Neural crest cell (in vitro differentiated cells): Measurements from ENCODE around the gene GLIS1. TPM values are rescaled to one million over a fixed set of nuclear protein-coding genes. Genes with fewer than 3 reads are reported as not detected.

Experiments
- DNase-seq: peaks from one replicate; pipeline ENCODE4 v3.0.0; 2021; ENCODE audit warnings: low read depth, mixed read lengths, low spot score
- H3K27ac Mint-ChIP-seq: one replicate; pipeline ENCODE4 v1.8.0; 2021; ENCODE audit warnings: mild to moderate bottlenecking, mixed read lengths; ENCODE audit not compliant: unreplicated experiment
- H3K27me3 Mint-ChIP-seq: 2 replicates; pipeline ENCODE4 v1.8.0; 2021; ENCODE audit warnings: low read depth, mild to moderate bottlenecking, mixed read lengths
- H3K36me3 Mint-ChIP-seq: 2 replicates; pipeline ENCODE4 v1.8.0; 2021; ENCODE audit warnings: low read depth, mild to moderate bottlenecking, mixed read lengths
- H3K4me1 Mint-ChIP-seq: 2 replicates; pipeline ENCODE4 v1.8.0; 2021; ENCODE audit warnings: mixed read lengths
- H3K4me3 Mint-ChIP-seq: one replicate; pipeline ENCODE4 v1.8.0; 2021; ENCODE audit warnings: mild to moderate bottlenecking, mixed read lengths
- H3K9me3 Mint-ChIP-seq: 2 replicates; pipeline ENCODE4 v1.8.0; 2021; ENCODE audit warnings: mixed read lengths
- total RNA-seq: library from RNA; stranded (reverse); gene quantifications from 2 replicates; pipeline ENCODE4 v1.2.1, GENCODE V29; 2021
- TF ChIP-seq, protein P1 (sequence below): fragments of 200-600 bp; sonication (generic); conservative IDR thresholded peaks from 2 replicates; pipeline ENCODE4 v1.5.0; 2021; ENCODE audit warnings: antibody characterized with exemption, mild to moderate bottlenecking

Gene GLIS1
- total RNA-seq, 1 donor from 2014 or later: not detected

DNA sequence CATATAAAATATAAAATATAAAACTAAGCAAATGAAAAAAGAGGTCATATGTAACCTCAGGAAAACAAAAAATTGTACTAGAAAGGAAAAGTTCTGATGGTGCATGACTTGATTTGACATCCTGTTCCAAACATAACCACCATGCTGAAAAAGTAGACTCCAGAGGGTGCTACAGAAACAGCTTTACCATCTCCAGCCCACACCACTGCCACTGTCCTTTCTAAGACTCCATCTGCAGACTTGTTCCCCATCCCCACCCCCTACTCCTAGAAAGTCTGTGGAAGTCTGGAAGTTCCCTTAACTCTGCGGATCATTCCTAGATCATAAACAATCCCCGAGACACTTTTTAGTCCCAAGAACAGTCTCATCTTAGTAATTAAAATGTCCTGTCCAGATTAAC lies 20.5 kb downstream of the GLIS1 start:
- no peaks in the 10 kb centered on the region for H3K36me3 Mint-ChIP-seq
- DNase-seq: no peak
- no peak overlapping the region for H3K27ac Mint-ChIP-seq

DNA sequence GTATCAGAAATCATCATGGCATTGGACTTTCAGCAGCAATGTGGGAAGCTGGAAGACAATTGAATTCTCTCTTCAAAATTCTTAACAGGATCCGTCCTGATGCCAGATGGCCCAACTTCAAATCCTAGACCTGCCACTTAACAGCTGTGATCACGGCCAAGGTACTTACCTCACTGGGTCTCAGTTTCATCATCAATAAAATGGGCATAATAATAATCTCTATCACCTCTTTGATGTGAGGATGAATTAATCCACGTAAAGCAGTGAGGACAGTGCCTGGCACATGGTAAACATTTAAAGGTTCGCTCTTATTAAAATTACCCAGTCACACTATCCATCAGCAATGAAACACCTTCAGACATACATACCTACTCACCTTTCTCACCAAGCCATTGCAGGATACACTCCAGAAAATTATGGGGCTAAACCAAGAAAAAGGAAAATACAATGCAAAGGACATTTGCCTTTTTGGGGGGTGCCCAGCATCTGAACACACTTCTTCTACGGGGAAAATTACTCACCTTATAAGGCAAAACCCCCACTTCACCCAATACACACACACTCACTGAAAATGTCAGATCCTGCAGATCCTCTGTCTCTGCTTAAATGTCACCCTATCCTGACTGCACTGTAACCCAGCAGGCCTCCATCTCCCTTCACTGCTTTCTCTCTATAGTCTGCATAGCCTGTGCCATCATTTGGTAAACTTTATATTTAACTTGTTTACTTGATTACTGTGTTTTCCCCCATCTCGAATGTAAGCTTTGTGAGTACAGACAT lies 21.7 kb downstream of the GLIS1 start:
- TF ChIP-seq, protein P1, sequence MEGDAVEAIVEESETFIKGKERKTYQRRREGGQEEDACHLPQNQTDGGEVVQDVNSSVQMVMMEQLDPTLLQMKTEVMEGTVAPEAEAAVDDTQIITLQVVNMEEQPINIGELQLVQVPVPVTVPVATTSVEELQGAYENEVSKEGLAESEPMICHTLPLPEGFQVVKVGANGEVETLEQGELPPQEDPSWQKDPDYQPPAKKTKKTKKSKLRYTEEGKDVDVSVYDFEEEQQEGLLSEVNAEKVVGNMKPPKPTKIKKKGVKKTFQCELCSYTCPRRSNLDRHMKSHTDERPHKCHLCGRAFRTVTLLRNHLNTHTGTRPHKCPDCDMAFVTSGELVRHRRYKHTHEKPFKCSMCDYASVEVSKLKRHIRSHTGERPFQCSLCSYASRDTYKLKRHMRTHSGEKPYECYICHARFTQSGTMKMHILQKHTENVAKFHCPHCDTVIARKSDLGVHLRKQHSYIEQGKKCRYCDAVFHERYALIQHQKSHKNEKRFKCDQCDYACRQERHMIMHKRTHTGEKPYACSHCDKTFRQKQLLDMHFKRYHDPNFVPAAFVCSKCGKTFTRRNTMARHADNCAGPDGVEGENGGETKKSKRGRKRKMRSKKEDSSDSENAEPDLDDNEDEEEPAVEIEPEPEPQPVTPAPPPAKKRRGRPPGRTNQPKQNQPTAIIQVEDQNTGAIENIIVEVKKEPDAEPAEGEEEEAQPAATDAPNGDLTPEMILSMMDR: no peak
- Mint-ChIP-seq H3K27ac (no peak overlapping the region), H3K27me3 (peaks cover 11% of the 10 kb centered on the region), H3K4me1 (no peaks in the 10 kb centered on the region), H3K9me3 (no peaks in the 10 kb centered on the region), H3K36me3 (no peaks in the 10 kb centered on the region), H3K4me3 (no peak overlapping the region)
- DNase-seq: no peak

More for the DNA sequence above, 20.5 kb downstream of the GLIS1 start:
- Mint-ChIP-seq H3K4me3 (no peak overlapping the region), H3K4me1 (no peaks in the 10 kb centered on the region), H3K9me3 (no peaks in the 10 kb centered on the region), H3K27me3 (peaks cover 11% of the 10 kb centered on the region)
- TF ChIP-seq, protein P1: no peak

DNA sequence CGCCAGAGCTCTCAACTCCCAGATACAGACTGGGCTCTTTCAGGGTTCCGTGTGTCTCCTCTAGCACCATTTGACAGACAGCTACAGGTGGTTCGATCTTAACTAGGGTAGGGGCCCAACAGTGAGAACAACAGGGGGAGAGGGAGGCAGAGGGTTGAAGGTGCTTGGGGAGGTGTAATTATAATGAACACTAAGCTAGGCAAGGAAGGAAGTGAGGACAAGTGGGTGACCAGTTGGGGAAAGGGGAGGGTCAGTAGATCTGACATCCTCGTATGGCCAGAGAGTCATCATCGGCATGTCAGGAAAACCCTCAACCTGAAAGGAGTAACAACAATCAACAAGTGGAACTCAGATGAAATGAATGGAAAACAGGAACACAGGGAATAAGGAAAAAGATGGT lies 22.8 kb downstream of the GLIS1 start:
- no peak overlapping the region for H3K27ac Mint-ChIP-seq
- H3K36me3 Mint-ChIP-seq: no peaks in the 10 kb centered on the region
- no peaks in the 10 kb centered on the region for H3K4me1 Mint-ChIP-seq
- H3K27me3 Mint-ChIP-seq: peaks cover 11% of the 10 kb centered on the region
- no peak overlapping the region for H3K4me3 Mint-ChIP-seq
- no peaks in the 10 kb centered on the region for H3K9me3 Mint-ChIP-seq
- TF ChIP-seq, protein P1: no peak
- no peak for DNase-seq

DNA sequence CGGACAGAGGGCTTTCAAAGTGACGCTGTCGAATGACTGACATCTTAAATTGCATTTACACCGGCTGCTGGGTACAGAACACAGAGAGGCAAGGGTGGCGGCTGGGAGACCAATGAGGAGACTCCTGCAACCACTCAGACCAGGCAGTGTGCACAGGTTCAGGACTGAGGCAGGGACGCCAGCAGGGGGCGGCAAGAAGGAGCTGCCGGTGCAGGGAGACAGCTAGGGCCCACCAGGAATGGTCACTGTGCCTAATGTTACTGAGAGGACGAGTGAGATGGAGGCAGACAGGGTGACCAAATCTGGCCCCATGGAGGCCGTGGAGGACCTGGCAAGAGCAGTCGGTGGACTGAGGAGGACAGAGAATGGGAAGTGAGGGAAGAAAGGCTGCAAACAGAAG lies 23.5 kb downstream of the GLIS1 start:
- DNase-seq: peak; percentile 64

DNA sequence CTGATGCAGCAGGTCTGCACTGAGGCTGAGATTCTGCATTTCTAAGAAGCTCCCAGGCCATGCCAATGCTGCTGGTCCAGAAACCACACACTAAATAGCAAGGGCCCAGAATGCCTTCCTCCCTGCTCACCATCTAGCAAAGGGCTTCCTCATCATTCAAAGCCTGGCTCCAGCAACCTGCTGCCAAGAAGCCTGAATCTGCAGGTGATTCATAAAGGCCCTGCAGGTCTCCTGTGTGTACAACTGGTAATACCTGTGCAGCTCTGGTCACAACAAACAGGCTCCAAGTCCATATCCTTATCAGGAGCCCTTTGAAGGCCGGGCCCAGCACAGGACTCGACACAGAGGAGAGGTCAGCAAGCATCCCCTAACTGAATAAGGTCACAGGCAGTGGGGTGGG lies 26.7 kb downstream of the GLIS1 start:
- no peak for DNase-seq
- H3K27ac Mint-ChIP-seq: no peak overlapping the region
- H3K9me3 Mint-ChIP-seq: no peaks in the 10 kb centered on the region
- no peaks in the 10 kb centered on the region for H3K36me3 Mint-ChIP-seq
- no peaks in the 10 kb centered on the region for H3K4me1 Mint-ChIP-seq
- peaks cover 2% of the 10 kb centered on the region for H3K27me3 Mint-ChIP-seq
- TF ChIP-seq, protein P1: no peak
- H3K4me3 Mint-ChIP-seq: no peak overlapping the region

More for the DNA sequence above, 23.5 kb downstream of the GLIS1 start:
- no peak overlapping the region for H3K4me3 Mint-ChIP-seq
- peaks cover 11% of the 10 kb centered on the region for H3K27me3 Mint-ChIP-seq
- TF ChIP-seq, protein P1: peak; percentile 60
- no peak overlapping the region for H3K27ac Mint-ChIP-seq
- H3K9me3 Mint-ChIP-seq: no peaks in the 10 kb centered on the region
- no peaks in the 10 kb centered on the region for H3K4me1 Mint-ChIP-seq
- H3K36me3 Mint-ChIP-seq: no peaks in the 10 kb centered on the region
